Myocyte (in vitro differentiated cells): Measurements from ENCODE around the gene ATP6V0B. TPM values are rescaled to one million over a fixed set of nuclear protein-coding genes. Genes with fewer than 3 reads are reported as not detected.

Experiments
- DNase-seq: peaks from one replicate; pipeline ENCODE4 v3.0.0-alpha.2; 2012; ENCODE audit warnings: low read depth
- total RNA-seq: library from RNA; depleted of rRNA; stranded (reverse); fragments of >200 nt; gene quantifications from 2 replicates; pipeline ENCODE4 v1.2.3, GENCODE V29; 2014

The ATP6V0B gene
- total RNA-seq, 1 donor from 2014 or later: 211 TPM

- no peak for DNase-seq
These were observed 24.7 kb downstream of the ATP6V0B start for GRCh38 chr1:43999455-43999854.

GRCh38 chr1:44000122-44000665 lies 25.4 kb downstream of the ATP6V0B start:
- DNase-seq: no peak

- DNase-seq: no peak
These were observed 27.4 kb downstream of the ATP6V0B start for GRCh38 chr1:44002165-44002564.

GRCh38 chr1:44002606-44003157 lies 27.9 kb downstream of the ATP6V0B start:
- no peak for DNase-seq

GRCh38 chr1:44008259-44008658 lies 33.5 kb downstream of the ATP6V0B start:
- no peak for DNase-seq

- DNase-seq: no peak
These were observed 36.2 kb downstream of the ATP6V0B start for GRCh38 chr1:44010935-44011471.

GRCh38 chr1:44012404-44012803 lies 37.6 kb downstream of the ATP6V0B start:
- DNase-seq: no peak

- DNase-seq: no peak
These were observed 38.3 kb downstream of the ATP6V0B start for GRCh38 chr1:44012941-44013609.

GRCh38 chr1:44013949-44014348 lies 39.2 kb downstream of the ATP6V0B start:
- DNase-seq: no peak

GRCh38 chr1:44014365-44015104 lies 39.8 kb downstream of the ATP6V0B start:
- DNase-seq: no peak

GRCh38 chr1:44015206-44015605 lies 40.4 kb downstream of the ATP6V0B start:
- no peak for DNase-seq

- no peak for DNase-seq
These were observed 41.5 kb downstream of the ATP6V0B start for GRCh38 chr1:44016041-44016889.

- DNase-seq: no peak
These were observed 42.2 kb downstream of the ATP6V0B start for GRCh38 chr1:44016890-44017400.

- no peak for DNase-seq
These were observed 44.7 kb downstream of the ATP6V0B start for GRCh38 chr1:44019466-44019948.

GRCh38 chr1:44020464-44020863 lies 45.7 kb downstream of the ATP6V0B start:
- DNase-seq: no peak

GRCh38 chr1:44021156-44021555 lies 46.4 kb downstream of the ATP6V0B start:
- DNase-seq: no peak

- DNase-seq: no peak
These were observed 47.0 kb downstream of the ATP6V0B start for GRCh38 chr1:44021581-44022321.

GRCh38 chr1:44024031-44024902 lies 49.5 kb downstream of the ATP6V0B start:
- no peak for DNase-seq
